SJCRH30 (cell line): ENCODE results near the gene ACOT9. TPM values are rescaled to one million over a fixed set of nuclear protein-coding genes. Genes with fewer than 3 reads are reported as not detected.
"Not testable (repeated sequence)": the region's sequence is repeated elsewhere in the genome, so short reads cannot be mapped to it uniquely, and the experiment has no call there.

Source experiments
- DNase-seq, 2 experiments: peaks; one replicate each; pipeline ENCODE4 v3.0.0-alpha.2; 2015 to 2020
- H3K27ac ChIP-seq: fragments of 250-450 bp; sonication (Bioruptor Pico); 2 replicates; pipeline ENCODE4 v1.5.1; 2020; ENCODE audit warnings: mild to moderate bottlenecking, moderate library complexity
- H3K27me3 ChIP-seq: fragments of 250-450 bp; sonication (Bioruptor Pico); 2 replicates; pipeline ENCODE4 v1.5.1; 2020; ENCODE audit warnings: mild to moderate bottlenecking, moderate library complexity
- H3K36me3 ChIP-seq: fragments of 250-450 bp; sonication (Bioruptor Pico); 2 replicates; pipeline ENCODE4 v1.5.1; 2020; ENCODE audit warnings: mild to moderate bottlenecking, moderate library complexity
- H3K4me1 ChIP-seq: fragments of 250-450 bp; sonication (Bioruptor Pico); 2 replicates; pipeline ENCODE4 v1.5.1; 2020; ENCODE audit warnings: mild to moderate bottlenecking, moderate library complexity
- H3K4me3 ChIP-seq: fragments of 250-450 bp; sonication (Bioruptor Pico); 2 replicates; pipeline ENCODE4 v1.5.1; 2020; ENCODE audit warnings: mild to moderate bottlenecking, moderate library complexity
- H3K9me3 ChIP-seq: fragments of 250-450 bp; sonication (Bioruptor Pico); replicated peaks from 2 replicates; pipeline ENCODE4 v1.5.1; 2020; ENCODE audit warnings: mild to moderate bottlenecking, moderate library complexity
- total RNA-seq: library from RNA; depleted of rRNA; stranded (reverse); fragments of >200 nt; shearing (Covaris generic); gene quantifications from 2 replicates; pipeline ENCODE4 v1.2.3, GENCODE V29; 2014

The ACOT9 gene
- total RNA-seq, 1 experiment from 2014 or later: 82.3 TPM

DNA sequence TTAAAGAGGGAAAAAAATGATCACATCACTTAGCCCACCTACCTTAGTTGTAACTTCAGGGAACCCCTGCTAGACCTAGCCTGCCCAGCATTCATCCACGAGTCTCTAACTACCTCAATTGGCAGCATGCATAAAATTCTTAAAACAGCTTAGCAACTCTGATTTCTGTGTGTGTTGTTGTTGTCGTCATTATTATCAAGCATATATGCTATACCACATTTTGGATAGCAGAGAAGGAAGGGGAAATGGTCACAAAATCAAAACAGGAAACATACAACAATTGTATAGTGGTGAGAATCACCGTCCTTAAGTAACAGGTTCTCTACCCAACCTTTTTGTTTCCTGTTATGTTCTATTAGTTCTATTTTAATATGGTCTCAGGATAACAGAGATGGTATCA, 2.7 kb upstream of the ACOT9 start:
- H3K9me3 ChIP-seq: no peaks in the 10 kb centered on the region
- DNase-seq: no peak
- H3K4me3 ChIP-seq: no peak overlapping the region
- no peaks in the 10 kb centered on the region for H3K4me1 ChIP-seq
- no peak overlapping the region for H3K27ac ChIP-seq
- no peaks in the 10 kb centered on the region for H3K36me3 ChIP-seq
- H3K27me3 ChIP-seq: no peaks in the 10 kb centered on the region

DNA sequence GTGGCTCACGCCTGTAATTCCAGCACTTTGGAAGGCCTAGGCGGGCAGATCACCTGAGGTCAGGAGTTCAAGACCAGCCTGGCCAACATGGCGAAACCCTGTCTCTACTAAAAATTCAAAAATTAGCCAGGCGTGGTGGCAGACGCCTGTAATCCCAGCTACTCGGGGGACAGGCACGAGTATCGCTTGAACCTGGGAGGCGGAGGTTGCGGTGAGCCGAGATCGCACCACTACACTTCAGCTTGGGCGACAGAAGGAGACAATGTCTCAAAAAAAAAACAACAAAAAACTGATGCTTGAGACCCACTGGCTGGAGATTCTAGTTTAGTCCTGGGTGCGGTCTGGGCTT, 521 bp upstream of the ACOT9 start:
- not testable (repeated sequence) for H3K36me3 ChIP-seq, H3K27me3 ChIP-seq, H3K9me3 ChIP-seq, H3K4me1 ChIP-seq, DNase-seq
- peak overlapping the region; percentile 81 for H3K4me3 ChIP-seq
- peak overlapping the region; percentile 97 for H3K27ac ChIP-seq

DNA sequence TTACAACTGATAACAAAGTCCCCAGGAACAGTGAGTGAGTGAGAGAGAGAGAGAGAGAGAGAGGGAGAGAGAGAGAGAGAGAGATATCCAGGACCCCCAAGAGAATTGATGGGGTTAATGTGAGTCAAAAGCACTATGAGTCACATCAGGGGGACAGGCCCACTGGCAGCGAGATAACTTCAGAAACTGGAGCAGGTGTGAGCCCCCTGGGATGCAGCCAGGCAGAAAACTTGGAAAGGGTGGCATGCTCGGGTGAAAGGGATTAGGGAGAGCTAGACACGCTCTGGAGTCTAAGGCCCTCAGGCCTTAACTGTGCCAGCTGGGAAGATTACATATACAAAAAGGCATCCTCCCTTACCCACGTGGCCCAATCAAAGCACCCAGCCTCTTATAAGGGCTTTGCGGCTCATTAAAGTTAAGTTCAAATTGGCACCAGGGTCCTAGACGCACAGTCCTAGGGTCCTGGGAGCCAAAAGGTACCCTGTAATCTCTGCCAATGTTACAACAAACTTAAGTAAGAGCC, 841 bp downstream of the ACOT9 start:
- H3K9me3 ChIP-seq: no peaks in the 10 kb centered on the region
- peak overlapping the region; percentile 97 for H3K27ac ChIP-seq
- peak overlapping the region; percentile 81 for H3K4me3 ChIP-seq
- no peaks in the 10 kb centered on the region; the same call in 1 of the 2 replicates for H3K36me3 ChIP-seq
- DNase-seq: peak; percentile 93 to 94
- no peaks in the 10 kb centered on the region for H3K4me1 ChIP-seq
- H3K27me3 ChIP-seq: no peaks in the 10 kb centered on the region

DNA sequence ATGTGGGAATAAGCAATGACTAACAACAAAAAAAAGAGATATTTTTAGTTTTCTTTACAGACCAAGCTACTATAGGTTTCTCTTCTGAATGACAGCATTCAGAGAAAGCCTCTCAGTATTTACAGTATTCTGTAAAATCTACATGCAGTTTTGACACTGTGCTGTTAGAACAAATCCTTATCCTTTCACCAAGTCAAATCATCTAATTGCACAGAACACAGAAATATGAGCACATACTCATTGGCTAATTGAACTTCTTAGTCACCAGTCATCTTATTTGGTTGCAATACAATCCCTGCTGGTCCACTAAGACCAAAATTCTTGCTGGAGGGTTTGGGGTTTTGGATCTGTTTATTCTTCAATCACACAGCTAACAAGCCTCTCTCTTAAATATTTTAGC, 5.7 kb downstream of the ACOT9 start:
- Histone ChIP-seq H3K27ac (no peak overlapping the region), H3K9me3 (no peaks in the 10 kb centered on the region), H3K4me3 (no peak overlapping the region), H3K36me3 (peaks cover 11% of the 10 kb centered on the region), H3K27me3 (no peaks in the 10 kb centered on the region), H3K4me1 (no peaks in the 10 kb centered on the region)
- DNase-seq: no peak

DNA sequence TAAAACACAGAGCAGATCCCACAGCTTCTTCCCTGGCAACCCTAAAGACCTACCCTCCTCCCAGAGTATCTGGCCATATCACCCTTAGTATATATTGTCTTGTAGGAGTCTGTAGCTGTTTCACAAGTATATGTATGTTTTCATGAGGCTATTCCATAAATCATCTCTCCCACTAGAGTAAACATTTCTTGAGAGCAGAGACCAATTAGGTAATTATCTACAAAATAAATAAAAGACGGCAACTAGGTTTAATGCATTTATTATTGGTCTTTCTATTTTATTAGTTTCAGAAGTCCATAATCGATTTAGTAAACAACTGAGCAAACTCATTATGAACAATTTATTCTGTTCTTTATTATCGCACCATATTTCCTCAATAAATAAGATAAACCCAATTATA, 7.0 kb downstream of the ACOT9 start:
- DNase-seq: no peak
- H3K4me3 ChIP-seq: no peak overlapping the region
- no peak overlapping the region for H3K27ac ChIP-seq
- no peaks in the 10 kb centered on the region for H3K27me3 ChIP-seq
- H3K9me3 ChIP-seq: no peaks in the 10 kb centered on the region
- peaks cover 21% of the 10 kb centered on the region for H3K36me3 ChIP-seq
- H3K4me1 ChIP-seq: no peaks in the 10 kb centered on the region

DNA sequence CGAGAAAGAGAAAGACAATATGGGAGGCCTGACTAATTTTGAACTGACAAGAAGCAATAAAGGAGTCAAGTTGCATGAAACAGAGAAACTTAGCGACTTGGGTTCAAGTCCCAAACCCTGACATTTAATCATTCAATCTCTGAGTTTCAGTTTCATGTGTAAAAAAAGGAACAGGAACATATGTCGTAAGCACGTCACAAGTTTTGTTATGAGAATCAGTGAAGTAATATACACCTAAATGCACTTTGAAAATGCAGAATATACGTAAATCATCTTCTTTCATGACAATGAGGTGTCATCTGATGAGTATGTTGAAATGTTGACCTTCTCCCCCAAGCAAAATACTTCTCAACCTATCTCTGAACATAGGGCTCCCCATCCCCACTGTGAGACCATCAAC, 10.4 kb downstream of the ACOT9 start:
- Histone ChIP-seq H3K27ac (no peak overlapping the region), H3K4me1 (no peaks in the 10 kb centered on the region), H3K9me3 (no peaks in the 10 kb centered on the region), H3K27me3 (no peaks in the 10 kb centered on the region), H3K36me3 (peaks cover 39% of the 10 kb centered on the region), H3K4me3 (no peak overlapping the region)
- no peak for DNase-seq

DNA sequence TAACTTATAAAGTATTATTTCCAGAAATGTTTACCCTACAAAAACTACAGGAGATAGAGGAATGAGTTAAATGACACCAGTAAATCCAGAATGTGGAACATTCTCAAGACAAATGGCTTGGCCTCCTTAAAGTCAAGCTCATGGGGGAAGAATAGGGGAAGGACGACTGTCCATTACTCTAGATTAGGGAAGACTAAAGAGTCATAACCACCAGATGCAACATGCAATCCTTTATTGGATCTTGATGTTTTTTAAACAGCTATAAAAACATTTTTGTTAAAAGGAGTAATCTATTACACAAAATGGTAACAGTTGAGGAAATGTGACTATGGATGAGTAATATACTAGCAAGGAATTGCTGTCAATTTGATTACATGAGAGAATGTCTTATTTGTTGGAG, 11.1 kb downstream of the ACOT9 start:
- H3K4me3 ChIP-seq: no peak overlapping the region
- H3K9me3 ChIP-seq: no peaks in the 10 kb centered on the region
- peaks cover 39% of the 10 kb centered on the region for H3K36me3 ChIP-seq
- no peak overlapping the region for H3K27ac ChIP-seq
- H3K4me1 ChIP-seq: no peaks in the 10 kb centered on the region
- DNase-seq: no peak
- no peaks in the 10 kb centered on the region for H3K27me3 ChIP-seq

DNA sequence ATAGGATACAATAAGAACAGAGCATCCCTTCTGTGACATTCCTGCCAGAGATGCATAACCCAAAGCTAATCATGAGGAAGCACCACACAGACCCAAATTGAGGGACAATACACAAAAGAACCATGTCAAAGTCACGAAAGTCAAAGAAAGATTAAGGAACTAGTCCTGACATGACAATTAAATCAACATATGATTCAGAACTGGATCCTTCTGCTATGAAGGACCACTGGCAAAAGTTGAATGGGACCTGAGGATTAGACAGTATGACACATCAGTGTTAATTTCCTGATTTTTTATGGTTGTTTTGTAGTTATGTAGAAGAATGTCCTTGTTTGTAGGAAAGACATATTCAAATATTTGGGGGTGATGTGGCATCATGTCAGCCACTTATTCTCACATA, 13.9 kb downstream of the ACOT9 start:
- Histone ChIP-seq H3K4me3 (no peak overlapping the region), H3K9me3 (no peaks in the 10 kb centered on the region), H3K27me3 (no peaks in the 10 kb centered on the region), H3K36me3 (peaks cover 40% of the 10 kb centered on the region), H3K27ac (no peak overlapping the region), H3K4me1 (no peaks in the 10 kb centered on the region)
- DNase-seq: no peak

DNA sequence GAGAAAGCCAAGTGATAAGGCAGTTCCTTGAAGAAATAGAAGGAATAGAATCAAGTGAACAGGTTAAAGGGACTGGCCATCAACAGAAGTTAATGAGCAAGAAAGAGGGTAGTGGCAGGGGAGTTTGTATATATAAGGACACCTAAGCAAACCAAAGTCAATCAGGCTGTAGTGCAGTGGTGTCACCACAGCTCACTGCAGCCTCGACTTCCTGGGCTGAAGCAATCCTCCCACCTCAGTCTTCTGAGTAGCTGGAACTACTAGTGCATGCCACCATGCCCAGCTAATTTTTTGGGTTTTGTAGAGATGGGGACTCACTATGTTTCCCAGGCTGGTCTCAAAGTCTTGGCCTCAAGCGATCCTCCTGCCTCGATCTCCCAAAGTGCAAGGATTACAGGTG, 15.9 kb downstream of the ACOT9 start:
- DNase-seq: no peak
- H3K27me3 ChIP-seq: no peaks in the 10 kb centered on the region
- H3K4me3 ChIP-seq: no peak overlapping the region
- no peak overlapping the region for H3K27ac ChIP-seq
- H3K4me1 ChIP-seq: no peaks in the 10 kb centered on the region
- no peaks in the 10 kb centered on the region for H3K9me3 ChIP-seq
- H3K36me3 ChIP-seq: peaks cover 41% of the 10 kb centered on the region

DNA sequence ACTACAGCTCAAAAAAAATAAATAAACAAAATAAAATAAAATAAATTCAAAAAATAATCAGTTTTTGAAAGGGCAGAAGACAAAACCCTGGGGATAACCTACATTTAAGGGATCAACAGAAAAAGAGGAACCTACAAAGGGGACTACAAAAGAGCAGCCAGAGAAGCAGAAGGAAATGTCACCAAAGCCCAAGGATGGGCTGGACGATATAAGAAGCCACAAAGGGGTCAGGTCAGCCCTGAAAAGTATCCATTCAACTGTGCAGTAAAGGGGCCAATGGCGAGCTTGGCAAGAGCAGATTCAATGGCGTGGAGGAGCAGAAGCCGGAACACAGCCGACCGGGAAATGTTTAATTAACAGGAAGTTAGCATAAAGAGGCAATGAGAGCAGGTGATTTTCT, 16.9 kb downstream of the ACOT9 start:
- Histone ChIP-seq H3K4me3 (no peak overlapping the region), H3K36me3 (peaks cover 40% of the 10 kb centered on the region), H3K4me1 (no peaks in the 10 kb centered on the region), H3K27ac (no peak overlapping the region), H3K9me3 (no peaks in the 10 kb centered on the region), H3K27me3 (no peaks in the 10 kb centered on the region)
- DNase-seq: no peak

DNA sequence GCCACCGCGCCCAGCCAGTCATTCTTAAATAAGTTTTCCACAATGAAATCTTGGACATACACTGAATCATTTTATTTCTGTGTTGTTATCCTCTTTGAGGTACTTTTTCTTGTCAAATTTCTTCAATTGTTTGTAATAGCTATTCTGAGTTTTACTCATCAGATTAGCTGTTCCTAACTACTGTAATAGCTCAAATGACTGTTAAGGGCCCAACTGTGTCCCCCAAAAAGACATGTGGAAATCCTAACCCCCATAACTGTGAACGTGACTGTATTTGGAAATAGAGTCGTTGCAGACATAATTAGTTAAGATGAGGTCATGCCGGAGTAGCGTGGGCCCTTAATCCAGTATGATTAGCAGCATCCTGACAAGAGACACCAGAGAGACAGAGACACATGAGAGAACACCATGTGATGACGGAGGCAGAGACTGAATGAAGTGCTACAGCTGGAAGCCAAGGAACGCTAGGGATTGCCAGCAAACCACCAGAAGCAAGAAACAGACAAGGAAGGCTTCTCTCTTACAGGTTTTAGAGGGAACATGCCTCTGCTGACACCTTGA, 22.9 kb downstream of the ACOT9 start:
- Histone ChIP-seq H3K4me1 (no peaks in the 10 kb centered on the region), H3K36me3 (peaks cover 44% of the 10 kb centered on the region), H3K4me3 (no peak overlapping the region), H3K27me3 (no peaks in the 10 kb centered on the region), H3K27ac (no peak overlapping the region), H3K9me3 (no peaks in the 10 kb centered on the region)
- DNase-seq: no peak

DNA sequence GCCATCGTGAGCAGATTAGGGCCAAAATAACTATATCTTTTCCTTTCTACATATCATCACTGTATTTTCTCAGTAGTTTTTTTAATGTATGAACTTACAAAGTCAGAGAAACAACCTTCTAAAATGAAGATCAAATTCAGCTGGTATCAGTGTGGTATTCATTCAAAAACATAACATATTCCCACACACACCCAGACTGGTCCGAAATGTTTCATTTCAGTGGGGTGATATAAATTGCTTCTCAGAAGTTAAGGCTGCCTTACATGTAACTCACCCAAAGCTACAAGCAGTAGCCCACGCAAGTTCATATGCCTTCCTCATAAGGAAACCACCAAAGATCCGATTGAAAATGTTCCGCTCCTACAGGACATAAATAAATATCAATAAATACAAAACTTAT, 37.8 kb downstream of the ACOT9 start:
- Histone ChIP-seq H3K4me1 (no peaks in the 10 kb centered on the region), H3K9me3 (no peaks in the 10 kb centered on the region), H3K27ac (no peak overlapping the region), H3K27me3 (no peaks in the 10 kb centered on the region), H3K36me3 (peaks cover 55% of the 10 kb centered on the region), H3K4me3 (no peak overlapping the region)
- DNase-seq: no peak

DNA sequence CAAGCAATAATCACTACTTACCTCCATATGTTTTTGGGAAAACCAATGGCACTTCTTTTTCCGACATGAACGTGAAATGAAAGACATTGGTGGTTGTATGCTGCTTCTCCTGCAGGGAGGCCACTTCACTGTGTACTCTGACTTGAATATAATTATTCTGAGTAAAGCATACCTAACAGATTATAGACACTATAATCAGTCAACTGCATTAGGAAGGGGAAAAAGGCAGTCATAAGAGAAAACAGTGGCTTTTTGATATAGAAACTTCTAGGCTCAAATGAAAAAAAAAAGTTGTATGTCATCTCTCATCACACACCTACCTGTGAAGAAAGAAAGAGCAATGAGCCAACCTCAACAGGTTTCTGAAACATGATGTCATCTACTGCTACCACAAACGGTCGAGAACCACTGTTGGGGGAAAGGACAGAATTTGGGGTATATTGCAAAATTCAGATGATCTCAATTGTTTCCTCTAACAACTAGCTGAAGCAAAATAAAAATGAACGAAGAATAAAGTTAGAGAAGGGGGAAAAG, 38.3 kb downstream of the ACOT9 start:
- Histone ChIP-seq H3K27me3 (no peaks in the 10 kb centered on the region), H3K27ac (no peak overlapping the region), H3K36me3 (peaks cover 55% of the 10 kb centered on the region), H3K4me3 (no peak overlapping the region), H3K4me1 (no peaks in the 10 kb centered on the region), H3K9me3 (no peaks in the 10 kb centered on the region)
- no peak for DNase-seq

DNA sequence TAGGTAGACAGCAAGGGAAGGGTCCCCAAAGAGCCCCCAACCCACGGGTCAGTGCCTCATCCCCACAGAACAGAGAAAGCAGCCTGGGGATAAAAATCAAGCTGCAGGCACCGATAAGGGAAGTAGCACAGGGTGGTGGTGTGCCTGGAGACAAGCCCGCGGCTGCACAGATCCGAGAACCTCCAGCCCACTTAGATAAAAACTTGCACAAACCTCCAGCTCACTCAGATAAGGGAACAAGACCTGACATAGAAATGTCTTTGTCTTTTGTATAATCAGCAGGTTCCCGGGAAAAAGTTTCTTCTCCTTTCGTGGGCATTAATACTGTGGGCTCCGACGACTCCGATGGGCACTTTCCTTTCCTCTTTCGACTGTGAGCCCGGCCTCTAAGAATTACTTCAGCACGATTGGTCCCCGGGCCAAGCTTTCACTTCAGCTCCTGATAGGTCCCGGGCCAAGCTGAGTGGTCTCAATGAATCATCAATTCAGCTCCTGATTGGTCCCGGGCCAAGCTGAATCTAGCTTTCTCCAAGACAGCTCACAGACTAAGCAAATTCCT, 43.4 kb downstream of the ACOT9 start:
- no peak for DNase-seq
- Histone ChIP-seq H3K4me3 (no peak overlapping the region), H3K27ac (no peak overlapping the region), H3K9me3 (no peaks in the 10 kb centered on the region), H3K27me3 (no peaks in the 10 kb centered on the region), H3K4me1 (no peaks in the 10 kb centered on the region), H3K36me3 (peaks cover 26% of the 10 kb centered on the region)

DNA sequence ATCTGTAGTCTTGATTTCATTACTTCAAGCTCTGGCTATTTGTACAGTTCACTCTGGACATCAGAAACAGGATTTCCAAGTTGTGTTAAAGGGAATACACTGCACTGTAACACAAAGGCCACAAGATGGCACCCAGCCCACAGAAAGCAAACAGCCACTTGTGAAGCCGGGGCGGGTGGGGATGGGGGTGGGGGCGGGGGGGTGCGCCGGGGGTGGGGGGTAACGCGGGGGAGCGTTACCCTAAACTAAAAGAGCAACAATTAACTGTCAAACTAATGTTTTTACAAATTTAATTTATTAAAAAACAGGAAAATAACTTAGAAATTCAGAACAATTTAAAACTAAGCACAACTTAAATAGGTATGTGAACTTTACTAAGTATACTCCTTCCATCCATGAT, 48.5 kb downstream of the ACOT9 start:
- no peaks in the 10 kb centered on the region for H3K27me3 ChIP-seq
- peak; percentile 40 to 75 for DNase-seq
- no peak overlapping the region for H3K4me3 ChIP-seq
- no peaks in the 10 kb centered on the region for H3K36me3 ChIP-seq
- no peaks in the 10 kb centered on the region for H3K4me1 ChIP-seq
- no peak overlapping the region for H3K27ac ChIP-seq
- no peaks in the 10 kb centered on the region for H3K9me3 ChIP-seq

DNA sequence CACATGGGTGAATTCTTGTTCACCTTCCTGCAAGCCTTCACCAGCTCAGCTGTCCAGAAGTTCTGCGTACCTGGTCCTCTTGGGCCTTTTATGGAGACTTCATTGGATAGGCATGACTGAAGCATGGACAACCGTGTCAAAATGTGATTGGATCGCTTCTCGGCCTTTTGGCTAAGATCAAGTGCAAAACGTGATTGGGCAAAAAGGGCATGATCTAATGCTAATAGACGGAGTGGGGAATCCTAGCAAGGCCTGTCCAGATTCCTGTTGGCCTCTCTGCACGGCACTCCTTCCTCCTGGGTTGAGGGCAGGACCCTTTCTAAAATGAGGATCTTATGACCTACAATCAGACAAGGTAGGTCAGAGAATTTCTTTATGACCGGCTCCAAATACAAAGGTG, 50.9 kb downstream of the ACOT9 start:
- DNase-seq: no peak
- Histone ChIP-seq H3K4me3 (no peak overlapping the region), H3K27me3 (no peaks in the 10 kb centered on the region), H3K36me3 (no peaks in the 10 kb centered on the region), H3K27ac (no peak overlapping the region), H3K9me3 (no peaks in the 10 kb centered on the region), H3K4me1 (no peaks in the 10 kb centered on the region)
